ENCODE results near the gene EPHA6.
"Not testable (repeated sequence)": the region's sequence is repeated elsewhere in the genome, so short reads cannot be mapped to it uniquely, and the experiment has no call there.

EPHA6 gene

GRCh38 chr3:97391167-97391566 lies 576.8 kb downstream of the EPHA6 start:
- no peak for TF ChIP-seq ZNF274 (IDR thresholded peaks at IDR 0.05; ENCODE audit: low read depth, low read length)
- no peak overlapping the region for H3K4me3 ChIP-seq (ENCODE audit: low read length)

GRCh38 chr3:97409612-97410011 lies 595.2 kb downstream of the EPHA6 start:
- TF ChIP-seq ZNF274 (IDR thresholded peaks at IDR 0.05; ENCODE audit: low read depth, low read length): no peak
- no peak overlapping the region for H3K4me3 ChIP-seq (ENCODE audit: low read length)

GRCh38 chr3:97421565-97421964 lies 607.2 kb downstream of the EPHA6 start:
- TF ChIP-seq ZNF274 (IDR thresholded peaks at IDR 0.05; ENCODE audit: low read depth, low read length): no peak
- H3K4me3 ChIP-seq (ENCODE audit: low read length): no peak overlapping the region

GRCh38 chr3:97425002-97425401 lies 610.6 kb downstream of the EPHA6 start:
- TF ChIP-seq ZNF274 (IDR thresholded peaks at IDR 0.05; ENCODE audit: low read depth, low read length): no peak

GRCh38 chr3:97430601-97431000 lies 616.2 kb downstream of the EPHA6 start:
- no peak for TF ChIP-seq ZNF274 (IDR thresholded peaks at IDR 0.05; ENCODE audit: low read depth, low read length)
- no peak overlapping the region for H3K4me3 ChIP-seq (ENCODE audit: low read length)

More at GRCh38 chr3:97425002-97425401, 610.6 kb downstream of the EPHA6 start:
- H3K4me3 ChIP-seq (ENCODE audit: low read length): no peak overlapping the region

GRCh38 chr3:97432914-97433313 lies 618.5 kb downstream of the EPHA6 start:
- no peak overlapping the region for H3K4me3 ChIP-seq (ENCODE audit: low read length)
- TF ChIP-seq ZNF274 (IDR thresholded peaks at IDR 0.05; ENCODE audit: low read depth, low read length): no peak

- no peak overlapping the region for H3K4me3 ChIP-seq (ENCODE audit: low read length)
- TF ChIP-seq ZNF274 (IDR thresholded peaks at IDR 0.05; ENCODE audit: low read depth, low read length): no peak
These were observed 623.7 kb downstream of the EPHA6 start for GRCh38 chr3:97438131-97438530.

- TF ChIP-seq ZNF274 (IDR thresholded peaks at IDR 0.05; ENCODE audit: low read depth, low read length): no peak
- H3K4me3 ChIP-seq (ENCODE audit: low read length): no peak overlapping the region
These were observed 625.0 kb downstream of the EPHA6 start for GRCh38 chr3:97439373-97439772.

- no peak overlapping the region for H3K4me3 ChIP-seq (ENCODE audit: low read length)
- TF ChIP-seq ZNF274 (IDR thresholded peaks at IDR 0.05; ENCODE audit: low read depth, low read length): no peak
These were observed 649.6 kb downstream of the EPHA6 start for GRCh38 chr3:97464035-97464434.

GRCh38 chr3:97470481-97470880 lies 656.1 kb downstream of the EPHA6 start:
- TF ChIP-seq ZNF274 (IDR thresholded peaks at IDR 0.05; ENCODE audit: low read depth, low read length): no peak

GRCh38 chr3:97479740-97480139 lies 665.3 kb downstream of the EPHA6 start:
- no peak for TF ChIP-seq ZNF274 (IDR thresholded peaks at IDR 0.05; ENCODE audit: low read depth, low read length)
- no peak overlapping the region for H3K4me3 ChIP-seq (ENCODE audit: low read length)

More at GRCh38 chr3:97470481-97470880, 656.1 kb downstream of the EPHA6 start:
- H3K4me3 ChIP-seq (ENCODE audit: low read length): no peak overlapping the region

GRCh38 chr3:97480696-97481289 lies 666.4 kb downstream of the EPHA6 start:
- H3K4me3 ChIP-seq (ENCODE audit: low read length): not testable (repeated sequence)

GRCh38 chr3:97481416-97481815 lies 667.0 kb downstream of the EPHA6 start:
- TF ChIP-seq ZNF274 (IDR thresholded peaks at IDR 0.05; ENCODE audit: low read depth, low read length): no peak

GRCh38 chr3:97485206-97485605 lies 670.8 kb downstream of the EPHA6 start:
- TF ChIP-seq ZNF274 (IDR thresholded peaks at IDR 0.05; ENCODE audit: low read depth, low read length): no peak

More at GRCh38 chr3:97481416-97481815, 667.0 kb downstream of the EPHA6 start:
- no peak overlapping the region for H3K4me3 ChIP-seq (ENCODE audit: low read length)

GRCh38 chr3:97487587-97487986 lies 673.2 kb downstream of the EPHA6 start:
- no peak overlapping the region for H3K4me3 ChIP-seq (ENCODE audit: low read length)
- no peak for TF ChIP-seq ZNF274 (IDR thresholded peaks at IDR 0.05; ENCODE audit: low read depth, low read length)

More at GRCh38 chr3:97485206-97485605, 670.8 kb downstream of the EPHA6 start:
- H3K4me3 ChIP-seq (ENCODE audit: low read length): no peak overlapping the region

GRCh38 chr3:97488741-97489140 lies 674.3 kb downstream of the EPHA6 start:
- H3K4me3 ChIP-seq (ENCODE audit: low read length): no peak overlapping the region
- no peak for TF ChIP-seq ZNF274 (IDR thresholded peaks at IDR 0.05; ENCODE audit: low read depth, low read length)

Measured in GM08714 (cell line).